HCT116 (cell line): Measurements from ENCODE around the gene SRCIN1. TPM values are rescaled to one million over a fixed set of nuclear protein-coding genes. Genes with fewer than 3 reads are reported as not detected.

Source experiments
- ATAC-seq: fragments of 200-7000 bp; cut with Tn5 transposase; 2 replicates; pipeline ENCODE4 v1.9.1; 2020; ENCODE audit warnings: mild to moderate bottlenecking, moderate library complexity
- BruUV-seq: library from RNA; stranded (reverse); fragments of 400-500 nt; replicated peaks from 2 replicates; lab custom pipeline; 2021; lab: Mats Ljungman, UMichigan
- CTCF ChIA-PET: fragments of 300-600 bp; sonication (Branson Sonifier 250); formaldehyde crosslinking; loops from one replicate; lab custom pipeline; 2021; ENCODE audit warnings: antibody characterized with exemption; lab: Charles Lee
- POLR2A ChIA-PET: fragments of 300-600, 350-600 bp; sonication (Branson Sonifier 250); formaldehyde crosslinking; loops from one replicate; lab custom pipeline; 2021; ENCODE audit warnings: antibody characterized with exemption; lab: Charles Lee
- RAD21 ChIA-PET, 2 experiments: fragments of 300-600 bp; sonication (Branson Sonifier 250); formaldehyde crosslinking; loops; one replicate each; lab custom pipeline; 2023; ENCODE audit warnings: low total read pairs in 2 of 2; ENCODE audit not compliant: uncharacterized antibody in 2 of 2, unreplicated experiment in 2 of 2, low non-redundant PET in 1 of 2; lab: Charles Lee
- DNase-seq: peaks from one replicate; pipeline ENCODE4 v3.0.0-alpha.2; 2010; ENCODE audit warnings: low read depth, low spot score
- H2AFZ ChIP-seq: fragments of 200-600 bp; shearing (Covaris generic), sonication (generic); 2 replicates; pipeline ENCODE4 v1.6.1; 2017; ENCODE audit warnings: low read depth, mixed run types, mixed read lengths, antibody characterized with exemption, low read length; ENCODE audit not compliant: poor library complexity, severe bottlenecking
- H3K27ac ChIP-seq: 2 replicates; pipeline ENCODE4 v1.5.1; 2012; ENCODE audit warnings: low read depth, low read length
- H3K27me3 ChIP-seq: fragments of 200-600 bp; sonication (generic); 2 replicates; pipeline ENCODE4 v1.6.1; 2016; ENCODE audit warnings: mixed run types, low read length, mixed read lengths; ENCODE audit not compliant: insufficient read depth
- H3K36me3 ChIP-seq, 2 experiments: fragments of 200-500 bp in 1 of 2; fragments of 200-600 bp in 1 of 2; sonication (Bioruptor generic) in 1 of 2; sonication (generic) in 1 of 2; 2 replicates each; pipeline versions ENCODE4 v1.5.1 to v1.6.1; 2014 to 2016; ENCODE audit warnings: low read length in 2 of 2, inconsistent platforms in 1 of 2, mixed read lengths in 1 of 2, mixed run types in 1 of 2; ENCODE audit not compliant: insufficient read depth in 2 of 2, control insufficient read depth in 1 of 2
- H3K4me1 ChIP-seq, 2 experiments: fragments of 200-600 bp in 1 of 2; sonication (generic) in 1 of 2; 2 replicates each; pipeline versions ENCODE4 v1.5.1 to v1.6.1; 2012 to 2017; ENCODE audit warnings: low read length in 2 of 2, inconsistent platforms in 1 of 2, mild to moderate bottlenecking in 1 of 2, mixed read lengths in 1 of 2, mixed run types in 1 of 2, moderate library complexity in 1 of 2; ENCODE audit not compliant: insufficient read depth in 2 of 2, control insufficient read depth in 1 of 2
- H3K4me2 ChIP-seq: fragments of 200-600 bp; sonication (generic); 2 replicates; pipeline ENCODE4 v1.6.1; 2017; ENCODE audit warnings: mixed run types, low read length, mixed read lengths
- H3K4me3 ChIP-seq, 2 experiments: fragments of 200-600 bp in 1 of 2; sonication (generic) in 1 of 2; replicated peaks in 1 of 2; 2 replicates each; pipeline ENCODE4 v1.5.1; 2011 to 2016; ENCODE audit warnings: low read length in 2 of 2, control low read depth in 1 of 2, low read depth in 1 of 2, mild to moderate bottlenecking in 1 of 2, mixed read lengths in 1 of 2, mixed run types in 1 of 2
- H3K79me2 ChIP-seq: fragments of 200-600 bp; sonication (generic); 2 replicates; pipeline ENCODE4 v1.6.1; 2017; ENCODE audit warnings: mild to moderate bottlenecking, mixed run types, low read length, moderate library complexity, mixed read lengths; ENCODE audit not compliant: insufficient read depth
- H3K9ac ChIP-seq: fragments of 200-600 bp; sonication (generic); 2 replicates; pipeline ENCODE4 v1.6.1; 2016; ENCODE audit warnings: low read length, mixed read lengths
- H3K9me2 ChIP-seq: fragments of 200-600 bp; sonication (generic), shearing (Covaris generic); 2 replicates; pipeline ENCODE4 v1.6.1; 2017; ENCODE audit warnings: mixed run types, mild to moderate bottlenecking, moderate library complexity; ENCODE audit not compliant: insufficient read depth
- H3K9me3 ChIP-seq, 2 experiments: fragments of 200-500 bp in 1 of 2; fragments of 200-600 bp in 1 of 2; sonication (Bioruptor generic) in 1 of 2; sonication (generic) in 1 of 2; 2 replicates each; pipeline ENCODE4 v1.6.1; 2014 to 2017; ENCODE audit warnings: low read length in 2 of 2, mixed read lengths in 2 of 2, inconsistent platforms in 1 of 2, low read depth in 1 of 2, mild to moderate bottlenecking in 1 of 2, mixed run types in 1 of 2, moderate library complexity in 1 of 2; ENCODE audit not compliant: control insufficient read depth in 1 of 2, insufficient read depth in 1 of 2
- H4K20me1 ChIP-seq: fragments of 200-600 bp; sonication (generic), shearing (Covaris generic); 2 replicates; pipeline ENCODE4 v1.6.1; 2017; ENCODE audit warnings: mixed run types, mild to moderate bottlenecking, moderate library complexity; ENCODE audit not compliant: insufficient read depth
- CBX3 ChIP-seq: IDR thresholded peaks from 2 replicates; pipeline ENCODE4 v1.6.1; 2012; ENCODE audit warnings: low read depth
- EGR1 ChIP-seq: IDR thresholded peaks from 2 replicates; pipeline ENCODE4 v1.6.1; 2012; ENCODE audit warnings: low read depth
- ELF1 ChIP-seq: IDR thresholded peaks from 2 replicates; pipeline ENCODE4 v1.6.1; 2012; ENCODE audit warnings: low read depth, borderline replicate concordance
- EZH2 ChIP-seq: fragments of 200-600 bp; sonication (generic); IDR thresholded peaks from 2 replicates; pipeline ENCODE4 v1.6.1; 2017; ENCODE audit warnings: antibody characterized with exemption, mixed run types
- FOSL1 ChIP-seq: IDR thresholded peaks from 2 replicates; pipeline ENCODE4 v1.6.1; 2012; ENCODE audit warnings: low read depth
- JUND ChIP-seq: IDR thresholded peaks from 2 replicates; pipeline ENCODE4 v1.6.1; 2012
- POLR2A ChIP-seq: IDR thresholded peaks from 2 replicates; pipeline ENCODE4 v1.7.0; 2011; ENCODE audit warnings: borderline replicate concordance; ENCODE audit not compliant: insufficient read depth, insufficient read length; ENCODE audit errors: extremely low read depth
- POLR2AphosphoS5 ChIP-seq: IDR thresholded peaks from 2 replicates; pipeline ENCODE4 v1.6.1; 2011; ENCODE audit warnings: mild to moderate bottlenecking, low read depth, low read length, moderate library complexity
- RAD21 ChIP-seq: IDR thresholded peaks from 2 replicates; pipeline ENCODE4 v1.6.1; 2012; ENCODE audit warnings: low read depth, mild to moderate bottlenecking
- SIN3A ChIP-seq: IDR thresholded peaks from 2 replicates; pipeline ENCODE4 v1.6.1; 2012; ENCODE audit warnings: low read depth
- YY1 ChIP-seq: IDR thresholded peaks from 2 replicates; pipeline ENCODE4 v1.6.1; 2011; ENCODE audit warnings: low read length, low read depth, moderate library complexity, mild to moderate bottlenecking; ENCODE audit not compliant: insufficient replicate concordance; ENCODE audit errors: extremely low read depth
- ZFX ChIP-seq: fragments of 450-650 bp; IDR thresholded peaks from 2 replicates; pipeline ENCODE4 v1.6.1; 2017
- ZNF274 ChIP-seq: fragments of 200-500 bp; sonication (Bioruptor generic); IDR thresholded peaks from 2 replicates; pipeline ENCODE4 v1.6.1; 2014; ENCODE audit warnings: mild to moderate bottlenecking, low read depth, low read length, inconsistent platforms
- intact Hi-C: fragments of 100-400 bp; cut with micrococcal nuclease; formaldehyde crosslinking; loops from 2 replicates; pipeline ENCODE4 v1.10.0; 2022
- total RNA-seq: library from RNA; stranded (reverse); gene quantifications from one replicate; pipeline ENCODE4 v1.2.1, GENCODE V29; 2021; ENCODE audit not compliant: unreplicated experiment
- TF ChIP-seq, protein P1 (sequence below): IDR thresholded peaks from 2 replicates; pipeline ENCODE4 v1.6.1; 2012
- TF ChIP-seq, protein P2 (sequence below), 3 experiments: fragments of 200-600 bp in 1 of 3; sonication (generic) in 1 of 3; IDR thresholded peaks in 2 of 3; conservative IDR thresholded peaks in 1 of 3; 2 replicates each; pipeline ENCODE4 v1.5.1; 2012 to 2017; ENCODE audit warnings: low read depth in 2 of 3, low read length in 2 of 3, antibody characterized with exemption in 1 of 3, borderline replicate concordance in 1 of 3, control low read depth in 1 of 3, mild to moderate bottlenecking in 1 of 3, mixed read lengths in 1 of 3, mixed run types in 1 of 3, moderate library complexity in 1 of 3; ENCODE audit not compliant: insufficient read depth in 1 of 3
- TF ChIP-seq, protein P3 (sequence below): IDR thresholded peaks from 2 replicates; pipeline ENCODE4 v1.6.1; 2011; ENCODE audit warnings: mild to moderate bottlenecking, low read length, moderate library complexity; ENCODE audit not compliant: insufficient replicate concordance; ENCODE audit errors: extremely low read depth
- TF ChIP-seq, protein P4 (sequence below): IDR thresholded peaks from 2 replicates; pipeline ENCODE4 v1.6.1; 2012

Gene SRCIN1
- total RNA-seq, 1 experiment from 2014 or later, result 10.5 TPM

DNA sequence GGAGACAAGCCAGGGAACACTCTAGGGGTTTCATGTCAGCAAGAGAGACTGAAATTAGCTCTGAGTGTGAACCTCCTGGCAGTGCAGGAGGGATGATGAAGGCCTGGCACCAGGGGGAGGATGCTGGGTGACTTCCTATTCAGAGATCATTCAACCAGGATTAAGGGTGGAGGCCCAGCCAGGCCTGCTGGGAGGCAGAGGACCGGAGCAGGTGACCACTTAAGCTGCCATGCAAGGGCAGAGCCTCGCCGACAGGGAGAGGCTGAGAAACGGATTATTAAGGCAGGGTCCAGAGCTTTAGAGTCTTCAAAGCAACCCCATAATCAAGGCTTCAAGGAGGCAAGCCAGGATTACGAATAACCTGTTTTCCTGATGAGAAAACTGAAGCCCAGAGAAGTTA is 10.6 kb upstream of the SRCIN1 start:
- no peak overlapping the region for H3K4me3 ChIP-seq
- intact Hi-C loops, result no loop called here
- H3K4me1 ChIP-seq, result no peaks in the 10 kb centered on the region
- no peaks in the 10 kb centered on the region for H3K79me2 ChIP-seq
- H3K4me2 ChIP-seq, result no peak overlapping the region
- no peak overlapping the region for H3K9ac ChIP-seq
- no peak for ATAC-seq
- no peaks in the 10 kb centered on the region for H3K9me2 ChIP-seq
- ChIA-PET CTCF (interaction anchor here (0.8 kb wide), 1 partner anchor 47 kb away, joined by 3 read pairs; no protein-coding TSS in a partner anchor), RAD21 (no interaction called here), POLR2A (no interaction called here)
- H2AFZ ChIP-seq, result no peak overlapping the region
- no peaks in the 10 kb centered on the region for H3K27me3 ChIP-seq
- no peak for TF ChIP-seq ZNF274
- no peak for TF ChIP-seq FOSL1
- TF ChIP-seq ZFX, result no peak
- no peak for TF ChIP-seq POLR2AphosphoS5
- no peak for TF ChIP-seq EGR1
- TF ChIP-seq CBX3, result no peak
- no peak for TF ChIP-seq YY1
- TF ChIP-seq, protein P1, sequence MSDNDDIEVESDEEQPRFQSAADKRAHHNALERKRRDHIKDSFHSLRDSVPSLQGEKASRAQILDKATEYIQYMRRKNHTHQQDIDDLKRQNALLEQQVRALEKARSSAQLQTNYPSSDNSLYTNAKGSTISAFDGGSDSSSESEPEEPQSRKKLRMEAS, result no peak
- TF ChIP-seq, protein P2, sequence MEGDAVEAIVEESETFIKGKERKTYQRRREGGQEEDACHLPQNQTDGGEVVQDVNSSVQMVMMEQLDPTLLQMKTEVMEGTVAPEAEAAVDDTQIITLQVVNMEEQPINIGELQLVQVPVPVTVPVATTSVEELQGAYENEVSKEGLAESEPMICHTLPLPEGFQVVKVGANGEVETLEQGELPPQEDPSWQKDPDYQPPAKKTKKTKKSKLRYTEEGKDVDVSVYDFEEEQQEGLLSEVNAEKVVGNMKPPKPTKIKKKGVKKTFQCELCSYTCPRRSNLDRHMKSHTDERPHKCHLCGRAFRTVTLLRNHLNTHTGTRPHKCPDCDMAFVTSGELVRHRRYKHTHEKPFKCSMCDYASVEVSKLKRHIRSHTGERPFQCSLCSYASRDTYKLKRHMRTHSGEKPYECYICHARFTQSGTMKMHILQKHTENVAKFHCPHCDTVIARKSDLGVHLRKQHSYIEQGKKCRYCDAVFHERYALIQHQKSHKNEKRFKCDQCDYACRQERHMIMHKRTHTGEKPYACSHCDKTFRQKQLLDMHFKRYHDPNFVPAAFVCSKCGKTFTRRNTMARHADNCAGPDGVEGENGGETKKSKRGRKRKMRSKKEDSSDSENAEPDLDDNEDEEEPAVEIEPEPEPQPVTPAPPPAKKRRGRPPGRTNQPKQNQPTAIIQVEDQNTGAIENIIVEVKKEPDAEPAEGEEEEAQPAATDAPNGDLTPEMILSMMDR (IDR thresholded peaks at IDR 0.05 in 2 of 3, conservative IDR thresholded peaks at IDR 0.05 in 1 of 3; ENCODE audit: borderline replicate concordance in 1 of 3, insufficient read depth in 1 of 3, low read depth in 2 of 3, low read length in 2 of 3), result no peak
- no peak for TF ChIP-seq POLR2A
- no peak for TF ChIP-seq ELF1
- TF ChIP-seq, protein P3, sequence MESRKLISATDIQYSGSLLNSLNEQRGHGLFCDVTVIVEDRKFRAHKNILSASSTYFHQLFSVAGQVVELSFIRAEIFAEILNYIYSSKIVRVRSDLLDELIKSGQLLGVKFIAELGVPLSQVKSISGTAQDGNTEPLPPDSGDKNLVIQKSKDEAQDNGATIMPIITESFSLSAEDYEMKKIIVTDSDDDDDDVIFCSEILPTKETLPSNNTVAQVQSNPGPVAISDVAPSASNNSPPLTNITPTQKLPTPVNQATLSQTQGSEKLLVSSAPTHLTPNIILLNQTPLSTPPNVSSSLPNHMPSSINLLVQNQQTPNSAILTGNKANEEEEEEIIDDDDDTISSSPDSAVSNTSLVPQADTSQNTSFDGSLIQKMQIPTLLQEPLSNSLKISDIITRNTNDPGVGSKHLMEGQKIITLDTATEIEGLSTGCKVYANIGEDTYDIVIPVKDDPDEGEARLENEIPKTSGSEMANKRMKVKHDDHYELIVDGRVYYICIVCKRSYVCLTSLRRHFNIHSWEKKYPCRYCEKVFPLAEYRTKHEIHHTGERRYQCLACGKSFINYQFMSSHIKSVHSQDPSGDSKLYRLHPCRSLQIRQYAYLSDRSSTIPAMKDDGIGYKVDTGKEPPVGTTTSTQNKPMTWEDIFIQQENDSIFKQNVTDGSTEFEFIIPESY, result no peak
- TF ChIP-seq JUND, result no peak
- TF ChIP-seq RAD21, result no peak
- TF ChIP-seq EZH2, result no peak
- TF ChIP-seq, protein P4, sequence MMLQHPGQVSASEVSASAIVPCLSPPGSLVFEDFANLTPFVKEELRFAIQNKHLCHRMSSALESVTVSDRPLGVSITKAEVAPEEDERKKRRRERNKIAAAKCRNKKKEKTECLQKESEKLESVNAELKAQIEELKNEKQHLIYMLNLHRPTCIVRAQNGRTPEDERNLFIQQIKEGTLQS, result no peak
- no peak for TF ChIP-seq SIN3A
- no peaks in the 10 kb centered on the region for H3K36me3 ChIP-seq
- DNase-seq, result no peak
- no peaks in the 10 kb centered on the region for H4K20me1 ChIP-seq
- no TSS peak for BruUV-seq
- H3K27ac ChIP-seq, result no peak overlapping the region
- H3K9me3 ChIP-seq, result no peaks in the 10 kb centered on the region
